Immature natural killer cell (primary cell): ENCODE results near the gene RNFT2. TPM values are rescaled to one million over a fixed set of nuclear protein-coding genes. Genes with fewer than 3 reads are reported as not detected.

Experiments used
- DNase-seq, 3 donors: peaks; one replicate each; pipeline ENCODE4 v3.0.0; 2022; ENCODE audit warnings: mixed read lengths in 1 of 3
- H3K27ac Mint-ChIP-seq, 6 donors: one replicate each; pipeline ENCODE4 v1.8.0; 2020; ENCODE audit warnings: mixed read lengths in 6 of 6, mild to moderate bottlenecking in 5 of 6, inconsistent platforms in 4 of 6, moderate library complexity in 3 of 6
- H3K27me3 Mint-ChIP-seq, 3 donors: one replicate each; pipeline ENCODE4 v1.8.0; 2020 to 2021; ENCODE audit warnings: low read depth in 3 of 3, mild to moderate bottlenecking in 3 of 3, mixed read lengths in 3 of 3, moderate library complexity in 3 of 3, inconsistent platforms in 1 of 3
- H3K36me3 Mint-ChIP-seq, 3 donors: one replicate each; pipeline ENCODE4 v1.8.0; 2020; ENCODE audit warnings: mixed read lengths in 3 of 3, inconsistent platforms in 2 of 3, mild to moderate bottlenecking in 2 of 3
- H3K4me1 Mint-ChIP-seq, 2 donors: one replicate each; pipeline ENCODE4 v1.8.0; 2020; ENCODE audit warnings: inconsistent platforms in 2 of 2, mild to moderate bottlenecking in 2 of 2, mixed read lengths in 2 of 2, moderate library complexity in 1 of 2
- H3K4me3 Mint-ChIP-seq, 5 donors: one replicate each; pipeline ENCODE4 v1.8.0; 2020; ENCODE audit warnings: mild to moderate bottlenecking in 5 of 5, mixed read lengths in 5 of 5, inconsistent platforms in 3 of 5, moderate library complexity in 3 of 5
- H3K9me3 Mint-ChIP-seq, 6 donors: one replicate each; pipeline ENCODE4 v1.8.0; 2020; ENCODE audit warnings: mild to moderate bottlenecking in 6 of 6, mixed read lengths in 6 of 6, inconsistent platforms in 4 of 6, moderate library complexity in 3 of 6
- polyA plus RNA-seq, 3 donors: library from polyadenylated mRNA; unstranded; fragments of 300-500 nt; fragmentation: Illumina TruSeq; gene quantifications; one replicate each; pipeline ENCODE4 v1.2.3, GENCODE V29; 2021

The RNFT2 gene
- polyA plus RNA-seq, 3 donors from 2014 or later, result 1.3 to 1.4 TPM; not detected in 1

GRCh38 chr12:116698554-116699075, 39.5 kb upstream of the RNFT2 start:
- no peak overlapping the region for H3K4me3 Mint-ChIP-seq
- no peak overlapping the region for H3K27ac Mint-ChIP-seq
- H3K4me1 Mint-ChIP-seq, result peaks cover 0 to 6% of the 10 kb centered on the region in 2 donors
- no peaks in the 10 kb centered on the region for H3K36me3 Mint-ChIP-seq
- H3K27me3 Mint-ChIP-seq, result peaks cover 2 to 7% (median 6%) of the 10 kb centered on the region in 3 donors
- DNase-seq, result no peak
- H3K9me3 Mint-ChIP-seq, result peaks cover 0 to 2% (median 0%) of the 10 kb centered on the region in 6 donors

DNA sequence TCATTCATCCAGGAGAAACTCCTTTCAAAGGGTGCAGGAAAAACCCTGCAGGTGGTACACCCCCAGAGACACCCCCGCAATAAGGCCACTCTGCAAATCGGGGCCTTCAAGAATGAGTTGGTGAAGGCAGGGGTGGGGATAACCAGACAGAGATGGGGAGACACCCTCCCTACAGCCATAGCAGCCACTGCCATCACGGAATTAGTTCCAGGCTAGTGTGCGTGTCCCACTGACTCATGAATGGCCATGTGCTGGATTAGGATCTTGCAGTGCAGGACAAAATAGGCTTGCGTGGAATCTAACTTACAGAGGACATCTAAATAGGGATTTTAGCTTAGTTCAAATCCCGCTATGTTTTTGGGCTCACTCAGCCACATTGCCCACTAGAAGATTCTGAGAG, 38.0 kb upstream of the RNFT2 start:
- H3K4me1 Mint-ChIP-seq, result peaks cover 0 to 6% of the 10 kb centered on the region in 2 donors
- peaks cover 0 to under 1% (median 0%) of the 10 kb centered on the region in 6 donors for H3K9me3 Mint-ChIP-seq
- DNase-seq, result no peak
- H3K36me3 Mint-ChIP-seq, result no peaks in the 10 kb centered on the region
- H3K27ac Mint-ChIP-seq, result no peak overlapping the region
- no peak overlapping the region for H3K4me3 Mint-ChIP-seq
- peaks cover 0 to 6% (median 3%) of the 10 kb centered on the region in 3 donors for H3K27me3 Mint-ChIP-seq

DNA sequence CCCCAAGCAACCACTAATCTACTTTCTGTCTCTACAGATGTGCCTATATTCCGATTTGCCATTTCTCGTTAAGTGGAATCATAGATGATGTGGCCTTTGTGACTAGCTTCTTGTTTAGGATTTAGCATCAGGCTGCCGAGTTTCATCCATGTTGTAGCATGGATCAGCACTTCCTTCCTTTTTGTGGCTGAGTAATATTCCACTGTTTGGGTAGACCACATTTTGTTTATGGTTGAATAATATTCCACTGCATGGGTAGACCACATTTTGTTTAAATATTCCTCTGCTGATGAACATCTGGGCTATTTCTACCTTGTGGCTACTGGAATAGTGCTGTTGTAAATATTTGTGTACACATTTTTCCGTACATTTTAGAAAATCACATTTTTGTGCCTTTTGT, 36.7 kb upstream of the RNFT2 start:
- Mint-ChIP-seq H3K9me3 (no peaks in the 10 kb centered on the region), H3K4me1 (peaks cover 0 to 6% of the 10 kb centered on the region in 2 donors), H3K36me3 (no peaks in the 10 kb centered on the region), H3K27me3 (peaks cover 0 to 2% (median 2%) of the 10 kb centered on the region in 3 donors), H3K4me3 (no peak overlapping the region), H3K27ac (no peak overlapping the region)
- DNase-seq, result no peak

- no peaks in the 10 kb centered on the region for H3K9me3 Mint-ChIP-seq
- DNase-seq, result peak; percentile 49 to 54 (median 53)
- H3K36me3 Mint-ChIP-seq, result no peaks in the 10 kb centered on the region
- H3K4me1 Mint-ChIP-seq, result peaks cover 0 to 6% of the 10 kb centered on the region in 2 donors
- H3K27ac Mint-ChIP-seq, result no peak overlapping the region
- H3K4me3 Mint-ChIP-seq, result no peak overlapping the region
- H3K27me3 Mint-ChIP-seq, result peaks cover 0 to 6% (median 2%) of the 10 kb centered on the region in 3 donors
These were observed 34.8 kb upstream of the RNFT2 start for GRCh38 chr12:116703214-116703795.

DNA sequence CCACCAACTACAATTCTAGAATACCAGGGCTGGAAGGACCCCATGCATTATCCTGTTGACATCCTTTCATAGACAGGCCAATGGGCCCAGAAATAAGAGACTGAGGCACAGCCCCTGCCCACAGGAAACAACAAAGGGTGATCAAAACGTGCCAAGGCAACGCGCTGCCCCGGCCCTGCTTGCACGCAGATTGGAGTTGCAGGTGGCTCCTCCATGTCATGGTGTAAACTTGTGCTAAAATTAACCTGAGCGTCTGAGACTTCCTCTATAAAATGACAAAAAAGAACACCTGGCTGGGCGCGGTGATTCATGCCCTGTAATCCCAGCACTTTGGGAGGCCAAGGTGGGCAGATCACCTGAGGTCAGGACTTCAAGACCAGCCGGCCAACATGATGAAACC, 30.4 kb upstream of the RNFT2 start:
- Mint-ChIP-seq H3K9me3 (no peaks in the 10 kb centered on the region), H3K27ac (no peak overlapping the region), H3K27me3 (peaks cover 0 to 6% (median 5%) of the 10 kb centered on the region in 3 donors), H3K4me3 (no peak overlapping the region), H3K4me1 (peaks cover 10 to 16% of the 10 kb centered on the region in 2 donors), H3K36me3 (no peaks in the 10 kb centered on the region)
- no peak for DNase-seq

DNA sequence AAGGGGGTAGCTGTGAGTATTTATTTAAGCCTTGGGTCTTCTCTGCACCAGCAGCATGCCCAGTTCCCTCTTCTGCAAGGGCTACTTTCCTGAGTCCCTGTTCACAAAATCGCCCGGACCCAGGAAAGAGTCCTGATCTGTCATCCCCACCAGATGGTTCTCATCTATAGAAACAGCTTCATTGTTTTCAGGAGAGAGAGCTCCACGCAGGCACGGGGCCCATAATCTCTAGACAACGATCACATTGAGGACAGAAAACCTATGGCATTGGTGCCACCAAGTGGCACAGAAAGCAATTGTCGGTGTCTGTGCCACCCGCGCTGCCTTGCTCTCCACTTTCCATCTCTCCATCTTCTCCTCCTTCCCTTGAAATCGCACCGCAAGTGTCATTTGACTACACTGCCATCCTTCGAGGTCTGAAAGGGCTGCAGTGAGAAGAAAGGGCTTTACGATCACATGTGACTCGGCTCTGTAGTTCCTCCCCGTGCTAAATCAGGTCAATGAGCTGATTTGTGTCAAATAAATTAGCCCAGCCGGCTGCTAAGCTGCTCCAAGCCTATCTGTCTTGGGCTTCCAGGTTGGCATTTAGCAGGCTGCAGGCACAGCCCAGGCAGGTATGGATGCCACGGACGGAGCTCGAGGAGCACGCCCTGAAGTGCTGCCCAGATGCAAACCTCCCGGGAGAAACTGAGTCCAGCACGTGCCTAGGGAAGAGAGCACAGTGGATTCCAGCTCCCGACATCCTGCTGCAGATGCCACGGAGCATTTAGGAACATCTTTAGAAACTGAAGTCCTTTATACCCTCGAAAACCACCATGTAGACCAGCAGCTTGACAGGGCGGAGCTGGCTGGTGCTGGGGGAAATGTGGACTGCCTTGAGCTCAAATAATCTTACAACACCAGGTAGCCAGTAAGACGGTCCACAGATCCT, 29.0 kb upstream of the RNFT2 start:
- no peak overlapping the region for H3K27ac Mint-ChIP-seq
- peak in 2 of 3 donors; percentile 13 to 37 for DNase-seq
- peaks cover 0 to 5% (median 5%) of the 10 kb centered on the region in 3 donors for H3K27me3 Mint-ChIP-seq
- H3K4me3 Mint-ChIP-seq, result peak overlapping the region in 1 of 5 donors; percentile 53
- peaks cover 0 to 9% (median 0%) of the 10 kb centered on the region in 3 donors for H3K36me3 Mint-ChIP-seq
- peaks cover 10 to 20% of the 10 kb centered on the region in 2 donors for H3K4me1 Mint-ChIP-seq
- H3K9me3 Mint-ChIP-seq, result no peaks in the 10 kb centered on the region

DNA sequence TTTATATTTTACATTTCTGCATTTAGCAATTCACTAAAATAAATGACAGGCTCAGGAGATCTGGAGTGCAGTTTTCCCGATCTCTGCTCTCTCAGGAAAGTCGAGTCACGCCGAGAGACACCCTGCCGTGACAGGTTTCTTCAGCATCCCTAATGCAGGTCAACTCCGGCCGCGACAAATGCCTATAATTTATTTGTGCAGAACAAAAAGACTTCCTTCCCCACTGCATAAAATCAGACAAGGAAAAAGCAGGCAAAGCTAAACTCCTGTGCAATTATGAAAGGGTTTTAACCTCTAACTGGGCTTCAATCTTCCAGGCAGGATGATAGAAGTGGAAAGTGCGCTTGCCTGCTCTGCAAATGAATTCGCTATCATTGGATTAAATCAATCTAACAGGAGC, 28.3 kb upstream of the RNFT2 start:
- peaks cover 0 to 9% (median 0%) of the 10 kb centered on the region in 3 donors for H3K36me3 Mint-ChIP-seq
- H3K27me3 Mint-ChIP-seq, result peaks cover 0 to 5% (median 5%) of the 10 kb centered on the region in 3 donors
- no peaks in the 10 kb centered on the region for H3K9me3 Mint-ChIP-seq
- no peak overlapping the region for H3K4me3 Mint-ChIP-seq
- DNase-seq, result no peak
- H3K27ac Mint-ChIP-seq, result no peak overlapping the region
- H3K4me1 Mint-ChIP-seq, result peaks cover 10 to 20% of the 10 kb centered on the region in 2 donors

DNA sequence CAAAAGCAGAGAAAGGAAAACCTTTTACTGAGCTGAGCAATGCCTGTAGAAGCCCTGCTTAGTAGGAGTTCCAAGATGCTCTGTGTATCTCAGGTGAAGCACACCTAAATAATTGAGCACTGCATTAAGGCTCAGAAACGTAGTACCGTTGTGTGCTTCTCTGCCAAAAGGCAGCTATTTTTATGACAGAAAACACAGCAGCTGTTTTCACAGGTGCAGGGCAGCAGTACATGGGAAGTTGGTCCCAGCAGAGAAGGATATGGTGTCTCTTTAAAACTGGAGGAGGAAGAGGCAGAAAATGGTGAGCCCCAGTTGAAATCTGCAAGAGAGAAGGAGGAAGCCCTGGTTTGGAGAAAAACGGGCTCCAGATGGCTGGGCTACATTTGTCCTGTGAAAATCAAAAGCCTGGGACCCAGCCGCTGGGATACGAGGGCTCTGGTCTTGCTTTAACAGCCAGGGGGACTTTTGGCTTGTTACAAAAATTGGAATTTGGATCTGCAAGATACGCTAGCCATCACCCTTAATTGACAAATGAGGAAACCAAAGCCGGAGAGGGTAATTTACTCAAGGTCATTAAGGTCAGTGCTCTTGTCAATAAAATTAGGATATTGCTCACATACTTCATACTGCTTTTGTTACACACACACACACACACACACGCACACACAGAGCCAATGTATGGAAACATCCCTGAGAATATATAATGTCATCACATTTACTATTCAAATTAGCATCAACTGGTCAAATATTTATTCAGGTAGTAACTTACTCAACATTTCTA, 27.6 kb upstream of the RNFT2 start:
- Mint-ChIP-seq H3K4me1 (peaks cover 10 to 20% of the 10 kb centered on the region in 2 donors), H3K36me3 (peaks cover 0 to 10% (median under 1%) of the 10 kb centered on the region in 3 donors), H3K27me3 (peaks cover 0 to 5% (median 5%) of the 10 kb centered on the region in 3 donors), H3K27ac (peak overlapping the region in 1 of 6 donors; percentile 3), H3K9me3 (no peaks in the 10 kb centered on the region), H3K4me3 (no peak overlapping the region)
- DNase-seq, result no peak

- H3K27ac Mint-ChIP-seq, result peak overlapping the region in 1 of 6 donors; percentile 36
- no peaks in the 10 kb centered on the region for H3K9me3 Mint-ChIP-seq
- H3K4me1 Mint-ChIP-seq, result peaks cover 10 to 20% of the 10 kb centered on the region in 2 donors
- no peak overlapping the region for H3K4me3 Mint-ChIP-seq
- H3K36me3 Mint-ChIP-seq, result peaks cover 7 to 26% (median 18%) of the 10 kb centered on the region in 3 donors
- no peak for DNase-seq
- peaks cover 0 to 5% (median 2%) of the 10 kb centered on the region in 3 donors for H3K27me3 Mint-ChIP-seq
These were observed 25.4 kb upstream of the RNFT2 start for GRCh38 chr12:116712458-116713303.

- DNase-seq, result no peak
- peaks cover 0 to 3% (median 0%) of the 10 kb centered on the region in 3 donors for H3K27me3 Mint-ChIP-seq
- H3K4me1 Mint-ChIP-seq, result peaks cover 8 to 17% of the 10 kb centered on the region in 2 donors
These were observed 24.6 kb upstream of the RNFT2 start for GRCh38 chr12:116713527-116713926.

GRCh38 chr12:116714175-116714574, 23.9 kb upstream of the RNFT2 start:
- no peak for DNase-seq
- no peaks in the 10 kb centered on the region for H3K27me3 Mint-ChIP-seq
- no peaks in the 10 kb centered on the region for H3K9me3 Mint-ChIP-seq
- H3K36me3 Mint-ChIP-seq, result peaks cover 7 to 26% (median 18%) of the 10 kb centered on the region in 3 donors
- H3K4me1 Mint-ChIP-seq, result peaks cover 2 to 11% of the 10 kb centered on the region in 2 donors
- H3K27ac Mint-ChIP-seq, result peak overlapping the region in 1 of 6 donors; percentile 49
- no peak overlapping the region for H3K4me3 Mint-ChIP-seq

More at GRCh38 chr12:116713527-116713926, 24.6 kb upstream of the RNFT2 start:
- Mint-ChIP-seq H3K27ac (peak overlapping the region in 1 of 6 donors; percentile 49), H3K4me3 (no peak overlapping the region), H3K36me3 (peaks cover 7 to 26% (median 18%) of the 10 kb centered on the region in 3 donors), H3K9me3 (no peaks in the 10 kb centered on the region)
